Measurements from ENCODE around the gene ALPG.

GRCh38 chr2:232437195-232437571 is 30.5 kb downstream of the ALPG start:
- TF ChIP-seq POLR2AphosphoS5 (IDR thresholded peaks at IDR 0.05; ENCODE audit: borderline replicate concordance, low read depth, low read length) (no peak), EZH2 (IDR thresholded peaks at IDR 0.05) (no peak), FOXP2 (optimal IDR thresholded peaks at IDR 0.05; ENCODE audit: control extremely low read depth, extremely low read length, insufficient read depth) (no peak)

Data from SK-N-MC (cell line).